Measurements from ENCODE around the gene BCAP31. TPM values are rescaled to one million over a fixed set of nuclear protein-coding genes. Genes with fewer than 3 reads are reported as not detected.

BCAP31 gene
- total and polyA plus RNA-seq, 2 of the 13 experiments (the other 11 are each of a cell fraction or from before 2014, with no cell fraction given) = 139 to 178 TPM

- TF ChIP-seq MED1 (CRISPR knock-in tag; IDR thresholded peaks at IDR 0.05) = 0 out of 2 replicates have a peak, but pooled peaks have one; percentile 13
- TF ChIP-seq, protein P1, sequence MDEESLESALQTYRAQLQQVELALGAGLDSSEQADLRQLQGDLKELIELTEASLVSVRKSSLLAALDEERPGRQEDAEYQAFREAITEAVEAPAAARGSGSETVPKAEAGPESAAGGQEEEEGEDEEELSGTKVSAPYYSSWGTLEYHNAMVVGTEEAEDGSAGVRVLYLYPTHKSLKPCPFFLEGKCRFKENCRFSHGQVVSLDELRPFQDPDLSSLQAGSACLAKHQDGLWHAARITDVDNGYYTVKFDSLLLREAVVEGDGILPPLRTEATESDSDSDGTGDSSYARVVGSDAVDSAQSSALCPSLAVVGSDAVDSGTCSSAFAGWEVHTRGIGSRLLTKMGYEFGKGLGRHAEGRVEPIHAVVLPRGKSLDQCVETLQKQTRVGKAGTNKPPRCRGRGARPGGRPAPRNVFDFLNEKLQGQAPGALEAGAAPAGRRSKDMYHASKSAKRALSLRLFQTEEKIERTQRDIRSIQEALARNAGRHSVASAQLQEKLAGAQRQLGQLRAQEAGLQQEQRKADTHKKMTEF (CRISPR knock-in tag; IDR thresholded peaks at IDR 0.05) = no peak
- TF ChIP-seq RBFOX2 (IDR thresholded peaks at IDR 0.05; ENCODE audit: low read depth, low read length) = peak; percentile 59; the same call in 1 of the 2 replicates
- no peak for TF ChIP-seq ZMYM4 (CRISPR knock-in tag; IDR thresholded peaks at IDR 0.05)
- TF ChIP-seq GLI4 (CRISPR knock-in tag; IDR thresholded peaks at IDR 0.05; ENCODE audit: borderline replicate concordance) = no peak
- no peak for TF ChIP-seq TBX2 (CRISPR knock-in tag; IDR thresholded peaks at IDR 0.05; ENCODE audit: borderline replicate concordance)
- no peak for TF ChIP-seq TBX3 (IDR thresholded peaks at IDR 0.05; ENCODE audit: borderline replicate concordance)
- TF ChIP-seq WIZ (CRISPR knock-in tag; IDR thresholded peaks at IDR 0.05) = no peak
- no peak for TF ChIP-seq CREB1 (IDR thresholded peaks at IDR 0.05)
- TF ChIP-seq CREB1 (CRISPR knock-in tag; IDR thresholded peaks at IDR 0.05) = no peak
- TF ChIP-seq TMF1 (CRISPR knock-in tag; IDR thresholded peaks at IDR 0.05; ENCODE audit: low read depth) = no peak
- TF ChIP-seq NONO (IDR thresholded peaks at IDR 0.05) = no peak
- TF ChIP-seq NONO (CRISPR knock-in tag; conservative IDR thresholded peaks at IDR 0.05) = peak; percentile 51; the same call in 1 of the 2 replicates
- no peak for TF ChIP-seq ATF1 (CRISPR knock-in tag; IDR thresholded peaks at IDR 0.05)
- TF ChIP-seq ZKSCAN1 (IDR thresholded peaks at IDR 0.05; ENCODE audit: low read length) = no peak
- TF ChIP-seq IKZF1 (IDR thresholded peaks at IDR 0.05) = no peak
- no peak for TF ChIP-seq SRF (IDR thresholded peaks at IDR 0.05; ENCODE audit: low read depth, low read length)
- TF ChIP-seq MXD4 (CRISPR knock-in tag; IDR thresholded peaks at IDR 0.05) = no peak
- no peak for TF ChIP-seq FOXM1 (CRISPR knock-in tag; IDR thresholded peaks at IDR 0.05)
- no peak for TF ChIP-seq HOXA9 (CRISPR knock-in tag; IDR thresholded peaks at IDR 0.05; ENCODE audit: borderline replicate concordance)
- TF ChIP-seq ZBTB1 (CRISPR knock-in tag; IDR thresholded peaks at IDR 0.05; ENCODE audit: borderline replicate concordance) = no peak
- peak; percentile 33; the same call in 1 of the 2 replicates for TF ChIP-seq ZNF614 (CRISPR knock-in tag; IDR thresholded peaks at IDR 0.05; ENCODE audit: borderline replicate concordance)
- 0 out of 2 replicates have a peak, but pooled peaks have one; percentile 20 for TF ChIP-seq ZBTB7B (CRISPR knock-in tag; IDR thresholded peaks at IDR 0.05)
- TF ChIP-seq ZNF713 (CRISPR knock-in tag; IDR thresholded peaks at IDR 0.05) = no peak
- TF ChIP-seq ZBTB10 (CRISPR knock-in tag; IDR thresholded peaks at IDR 0.05; ENCODE audit: borderline replicate concordance) = no peak
- no peak for TF ChIP-seq REXO4 (CRISPR knock-in tag; IDR thresholded peaks at IDR 0.05; ENCODE audit: borderline replicate concordance)
- no peak for TF ChIP-seq ZNF629 (CRISPR knock-in tag; conservative IDR thresholded peaks at IDR 0.05)
- no peak for TF ChIP-seq ARNT2 (CRISPR knock-in tag; IDR thresholded peaks at IDR 0.05; ENCODE audit: low read depth)
- TF ChIP-seq TP53 (CRISPR knock-in tag; conservative IDR thresholded peaks at IDR 0.05) = no peak
- TF ChIP-seq KAT2B (IDR thresholded peaks at IDR 0.05; ENCODE audit: borderline replicate concordance, low read depth, low read length) = no peak
Measured at GRCh38 chrX:153763989-153764755, 40.0 kb upstream of the BCAP31 start, which contains the start of gene PLXNB3 (continued).

Data from HepG2 (cell line).